Mucosa of rectum (tissue), 2 donors: ENCODE data around the gene PDZRN4.

Source experiments
- H3K27ac ChIP-seq, 2 donors: one replicate each; pipeline ENCODE4 v1.7.0; 2013; ENCODE audit warnings: inconsistent platforms in 2 of 2, low read depth in 2 of 2, low read length in 2 of 2
- H3K27me3 ChIP-seq, 2 donors: one replicate each; pipeline ENCODE4 v1.7.0; 2013; ENCODE audit warnings: low read length in 2 of 2; ENCODE audit not compliant: control insufficient read depth in 2 of 2, insufficient read depth in 2 of 2
- H3K36me3 ChIP-seq, 2 donors: one replicate each; pipeline ENCODE4 v1.7.0; 2013; ENCODE audit warnings: low read length in 2 of 2; ENCODE audit not compliant: control insufficient read depth in 2 of 2, insufficient read depth in 2 of 2
- H3K4me1 ChIP-seq, 2 donors: one replicate each; pipeline ENCODE4 v1.7.0; 2013; ENCODE audit warnings: low read length in 2 of 2, mild to moderate bottlenecking in 1 of 2; ENCODE audit not compliant: control insufficient read depth in 2 of 2, insufficient read depth in 2 of 2
- H3K4me3 ChIP-seq, 2 donors: one replicate each; pipeline ENCODE4 v1.7.0; 2013; ENCODE audit warnings: low read length in 2 of 2
- H3K9ac ChIP-seq, 2 donors: one replicate each; pipeline ENCODE4 v1.7.0; 2013; ENCODE audit warnings: low read length in 2 of 2, low read depth in 1 of 2, mild to moderate bottlenecking in 1 of 2
- H3K9me3 ChIP-seq, 2 donors: one replicate each; pipeline ENCODE4 v1.7.0; 2013; ENCODE audit warnings: low read length in 2 of 2; ENCODE audit not compliant: control insufficient read depth in 2 of 2
- donor health status: healthy.
- donor health status: Normal muscosa, but diverticular disease.

The PDZRN4 gene

DNA sequence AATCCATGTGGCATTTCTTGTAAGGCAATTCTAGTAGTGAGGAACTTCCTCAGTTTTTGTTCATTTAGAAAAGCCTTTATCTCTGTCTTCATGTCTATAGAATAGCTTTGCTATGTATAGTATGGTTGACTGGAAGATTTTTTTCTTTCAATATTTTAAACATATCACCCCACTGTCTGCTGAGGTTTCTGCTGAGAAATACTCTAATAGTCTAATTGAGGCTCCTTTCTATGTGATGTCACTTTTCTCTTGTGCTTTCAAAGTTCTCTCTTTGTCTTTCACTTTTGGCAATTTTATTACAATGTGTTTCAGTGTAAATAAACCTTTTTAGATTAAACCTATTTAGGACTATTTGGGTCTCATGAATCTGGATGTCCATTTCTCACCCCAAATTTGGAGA, 192.8 kb downstream of the PDZRN4 start:
- Histone ChIP-seq H3K27me3 (no peaks in the 10 kb centered on the region), H3K36me3 (no peaks in the 10 kb centered on the region), H3K4me1 (no peaks in the 10 kb centered on the region)

GRCh38 chr12:41402801-41403200, 214.7 kb downstream of the PDZRN4 start:
- no peak overlapping the region for H3K4me3 ChIP-seq
- H3K36me3 ChIP-seq, result no peaks in the 10 kb centered on the region
- H3K27me3 ChIP-seq, result no peaks in the 10 kb centered on the region
- H3K27ac ChIP-seq, result no peak overlapping the region
- no peaks in the 10 kb centered on the region for H3K4me1 ChIP-seq
- H3K9me3 ChIP-seq, result no peaks in the 10 kb centered on the region
- H3K9ac ChIP-seq, result no peak overlapping the region

More for the DNA sequence above, 192.8 kb downstream of the PDZRN4 start:
- no peak overlapping the region for H3K4me3 ChIP-seq
- H3K9me3 ChIP-seq, result no peaks in the 10 kb centered on the region
- H3K9ac ChIP-seq, result no peak overlapping the region
- no peak overlapping the region for H3K27ac ChIP-seq

- H3K4me3 ChIP-seq, result no peak overlapping the region
- no peaks in the 10 kb centered on the region for H3K4me1 ChIP-seq
- no peak overlapping the region for H3K9ac ChIP-seq
- H3K27ac ChIP-seq, result no peak overlapping the region
- H3K27me3 ChIP-seq, result no peaks in the 10 kb centered on the region
- no peaks in the 10 kb centered on the region for H3K36me3 ChIP-seq
- H3K9me3 ChIP-seq, result no peaks in the 10 kb centered on the region
Observed at GRCh38 chr12:41407232-41407799, 219.2 kb downstream of the PDZRN4 start.

- no peaks in the 10 kb centered on the region for H3K27me3 ChIP-seq
- no peaks in the 10 kb centered on the region for H3K36me3 ChIP-seq
- no peak overlapping the region for H3K27ac ChIP-seq
- no peak overlapping the region for H3K4me3 ChIP-seq
- no peak overlapping the region for H3K9ac ChIP-seq
- no peaks in the 10 kb centered on the region for H3K9me3 ChIP-seq
- no peaks in the 10 kb centered on the region for H3K4me1 ChIP-seq
Observed at GRCh38 chr12:41409628-41410027, 221.5 kb downstream of the PDZRN4 start.

DNA sequence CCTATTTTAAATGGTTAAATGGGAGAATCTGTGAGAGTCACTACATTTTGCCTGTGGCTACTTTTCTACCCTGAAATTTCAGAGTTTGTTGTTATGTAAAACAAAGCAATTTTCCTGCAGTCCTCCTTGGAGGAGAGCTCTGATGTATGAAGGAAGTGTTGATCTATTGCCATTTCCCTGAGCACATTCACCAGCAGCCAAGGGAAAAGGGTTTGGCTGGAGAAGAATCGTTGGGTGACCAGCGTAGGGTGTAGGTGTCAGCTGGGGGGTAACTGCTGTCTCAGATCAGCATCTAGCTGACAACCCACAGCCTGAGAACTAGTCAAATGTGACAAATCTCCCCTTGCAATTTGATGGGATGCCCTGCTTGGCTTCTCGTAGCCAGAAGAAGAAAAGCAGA, 230.5 kb downstream of the PDZRN4 start:
- H3K36me3 ChIP-seq, result no peaks in the 10 kb centered on the region
- H3K27ac ChIP-seq, result no peak overlapping the region
- no peak overlapping the region for H3K4me3 ChIP-seq
- no peaks in the 10 kb centered on the region for H3K4me1 ChIP-seq
- H3K9me3 ChIP-seq, result no peaks in the 10 kb centered on the region
- H3K27me3 ChIP-seq, result no peaks in the 10 kb centered on the region
- H3K9ac ChIP-seq, result no peak overlapping the region

- no peaks in the 10 kb centered on the region for H3K36me3 ChIP-seq
- H3K9ac ChIP-seq, result no peak overlapping the region
- H3K27ac ChIP-seq, result no peak overlapping the region
- no peak overlapping the region for H3K4me3 ChIP-seq
- no peaks in the 10 kb centered on the region for H3K9me3 ChIP-seq
- H3K27me3 ChIP-seq, result no peaks in the 10 kb centered on the region
- no peaks in the 10 kb centered on the region for H3K4me1 ChIP-seq
Observed at GRCh38 chr12:41419131-41419893, 231.2 kb downstream of the PDZRN4 start.

GRCh38 chr12:41424651-41425050, 236.5 kb downstream of the PDZRN4 start:
- no peak overlapping the region for H3K4me3 ChIP-seq
- no peaks in the 10 kb centered on the region for H3K36me3 ChIP-seq
- H3K9me3 ChIP-seq, result no peaks in the 10 kb centered on the region
- H3K27ac ChIP-seq, result no peak overlapping the region
- no peaks in the 10 kb centered on the region for H3K27me3 ChIP-seq
- H3K4me1 ChIP-seq, result no peaks in the 10 kb centered on the region
- H3K9ac ChIP-seq, result no peak overlapping the region

DNA sequence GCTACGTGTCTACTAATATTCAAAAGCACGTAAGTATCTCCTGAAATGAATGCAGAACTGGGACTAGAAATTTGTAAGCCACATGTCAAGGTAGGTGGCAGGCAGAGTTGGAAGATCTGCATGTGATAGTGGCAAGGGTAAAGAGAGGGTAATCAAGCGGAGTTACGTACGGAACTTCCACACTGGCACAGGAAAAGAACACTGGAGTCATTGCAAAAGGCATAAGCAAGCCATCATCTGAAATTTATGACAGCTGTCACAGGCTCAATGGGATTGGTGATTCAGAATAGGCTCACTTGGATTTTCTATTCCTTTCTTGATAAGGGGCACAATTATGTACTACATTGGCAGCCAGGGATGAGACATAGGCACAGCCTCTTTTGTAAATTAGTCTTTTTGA, 245.3 kb downstream of the PDZRN4 start:
- Histone ChIP-seq H3K9me3 (no peaks in the 10 kb centered on the region), H3K27me3 (no peaks in the 10 kb centered on the region), H3K36me3 (no peaks in the 10 kb centered on the region), H3K4me3 (no peak overlapping the region), H3K27ac (no peak overlapping the region), H3K9ac (no peak overlapping the region), H3K4me1 (no peaks in the 10 kb centered on the region)

- Histone ChIP-seq H3K27ac (no peak overlapping the region), H3K4me1 (no peaks in the 10 kb centered on the region), H3K36me3 (no peaks in the 10 kb centered on the region), H3K4me3 (no peak overlapping the region), H3K9ac (no peak overlapping the region), H3K9me3 (no peaks in the 10 kb centered on the region), H3K27me3 (no peaks in the 10 kb centered on the region)
Observed at GRCh38 chr12:41436076-41436475, 248.0 kb downstream of the PDZRN4 start.

- Histone ChIP-seq H3K36me3 (no peaks in the 10 kb centered on the region), H3K4me3 (no peak overlapping the region), H3K9ac (no peak overlapping the region), H3K4me1 (no peaks in the 10 kb centered on the region), H3K9me3 (no peaks in the 10 kb centered on the region), H3K27me3 (no peaks in the 10 kb centered on the region), H3K27ac (no peak overlapping the region)
Observed at GRCh38 chr12:41437563-41437962, 249.4 kb downstream of the PDZRN4 start.
